ENCODE data around the gene RRBP1.

RRBP1 gene

DNA sequence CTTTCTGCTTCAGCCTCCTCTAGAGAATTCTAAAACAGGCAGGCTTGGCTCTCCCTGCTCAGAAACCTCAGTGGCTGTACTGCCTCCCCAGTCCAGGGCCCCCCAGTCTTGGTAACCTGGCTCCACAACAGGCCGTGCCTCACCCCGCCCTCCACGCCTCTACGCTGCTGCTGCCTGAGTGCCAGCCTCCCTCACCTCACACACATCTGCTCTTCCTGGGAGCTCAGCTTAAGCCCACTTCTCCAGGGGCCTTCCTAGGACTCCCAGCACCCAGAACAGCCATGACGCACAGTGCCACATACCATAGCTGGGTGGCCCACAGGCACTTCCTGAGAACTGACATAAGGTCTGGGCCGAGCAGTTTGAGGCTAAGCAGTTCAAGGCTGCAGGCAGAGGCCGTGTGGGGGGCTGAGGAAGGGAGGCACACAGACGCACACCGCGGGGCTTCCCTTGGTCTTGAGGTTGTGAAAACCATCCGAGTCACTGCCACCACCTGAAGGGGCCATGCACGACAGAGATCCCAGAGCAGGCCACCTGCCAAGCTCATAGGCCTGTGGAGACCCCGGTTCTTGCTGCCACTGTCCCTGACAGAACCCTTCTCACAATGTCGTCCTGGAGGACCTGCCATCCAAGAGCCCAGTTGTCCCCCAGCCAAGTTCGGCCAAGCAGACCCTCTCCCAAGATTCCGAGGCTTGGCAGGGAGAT, 69.6 kb downstream of the RRBP1 start:
- no peak for TF ChIP-seq CTCF (IDR thresholded peaks at IDR 0.05)

DNA sequence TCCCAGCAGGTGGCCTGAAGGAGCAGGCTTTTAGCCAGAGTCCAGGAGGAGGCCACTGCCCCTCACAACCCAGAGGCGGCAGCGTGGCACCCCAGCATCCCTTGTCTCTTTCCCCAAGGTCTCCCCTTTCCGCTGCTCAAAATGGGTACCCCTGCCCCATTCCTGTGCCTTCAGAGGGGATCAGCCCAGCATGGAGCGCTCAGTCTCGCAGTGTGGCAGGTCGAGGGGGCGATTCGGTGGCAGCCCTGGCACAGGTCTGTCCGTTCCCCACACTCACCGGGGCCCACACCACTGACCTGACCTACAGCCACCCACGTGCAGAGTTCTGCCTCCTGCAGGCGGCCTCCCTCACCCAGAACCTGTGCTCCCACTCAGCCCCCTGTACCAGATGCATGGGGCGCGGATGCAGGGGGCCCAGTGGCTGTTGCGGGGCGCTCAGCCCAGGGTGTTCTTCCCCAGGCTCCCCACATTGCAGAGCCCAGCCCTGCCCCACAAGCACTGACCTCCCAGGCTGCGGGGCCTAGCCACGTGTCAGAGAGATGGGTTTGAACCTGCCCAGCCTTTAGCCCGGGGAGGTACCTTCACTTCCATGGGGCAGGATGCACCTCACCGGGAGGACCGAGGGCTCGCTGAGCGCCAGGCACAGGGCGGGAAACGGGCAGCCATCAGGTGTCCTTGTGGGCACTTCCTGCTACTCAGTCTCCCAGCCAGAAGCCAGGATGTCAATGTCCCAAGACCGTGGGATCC, 70.3 kb downstream of the RRBP1 start:
- TF ChIP-seq CTCF (IDR thresholded peaks at IDR 0.05): peak; percentile 39

GRCh38 chr20:17611290-17611539, 70.8 kb downstream of the RRBP1 start:
- no peak for TF ChIP-seq CTCF (IDR thresholded peaks at IDR 0.05)

- TF ChIP-seq CTCF (IDR thresholded peaks at IDR 0.05): no peak
Observed at GRCh38 chr20:17610566-17611289, 71.3 kb downstream of the RRBP1 start.

DNA sequence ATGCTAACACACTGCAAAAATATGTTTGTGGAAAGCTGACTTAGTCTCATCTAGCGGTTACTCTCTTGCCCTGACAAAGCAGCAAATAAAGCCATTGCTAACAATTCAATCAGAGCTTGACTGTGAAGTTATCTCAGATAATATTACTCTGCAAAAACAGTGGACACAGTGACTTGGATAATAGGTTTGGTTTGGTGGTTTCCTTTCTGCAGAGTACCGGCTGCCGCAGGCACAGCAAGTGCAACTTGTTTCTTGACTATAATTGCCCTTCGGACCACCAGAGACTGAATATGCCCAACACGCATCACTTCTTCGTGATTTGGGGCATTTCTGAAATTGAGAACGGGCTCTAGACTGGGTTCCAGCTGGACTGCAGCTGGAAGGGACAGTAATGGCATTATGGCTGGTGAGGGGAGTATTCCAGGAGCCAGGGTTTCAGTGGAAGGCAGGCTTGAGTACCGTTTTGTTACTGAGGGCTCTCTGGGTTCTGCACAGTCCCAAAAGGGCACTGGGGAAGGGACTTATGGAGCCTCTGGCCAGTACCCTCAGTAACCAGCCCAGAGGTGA, 72.1 kb downstream of the RRBP1 start:
- TF ChIP-seq CTCF (IDR thresholded peaks at IDR 0.05): no peak

DNA sequence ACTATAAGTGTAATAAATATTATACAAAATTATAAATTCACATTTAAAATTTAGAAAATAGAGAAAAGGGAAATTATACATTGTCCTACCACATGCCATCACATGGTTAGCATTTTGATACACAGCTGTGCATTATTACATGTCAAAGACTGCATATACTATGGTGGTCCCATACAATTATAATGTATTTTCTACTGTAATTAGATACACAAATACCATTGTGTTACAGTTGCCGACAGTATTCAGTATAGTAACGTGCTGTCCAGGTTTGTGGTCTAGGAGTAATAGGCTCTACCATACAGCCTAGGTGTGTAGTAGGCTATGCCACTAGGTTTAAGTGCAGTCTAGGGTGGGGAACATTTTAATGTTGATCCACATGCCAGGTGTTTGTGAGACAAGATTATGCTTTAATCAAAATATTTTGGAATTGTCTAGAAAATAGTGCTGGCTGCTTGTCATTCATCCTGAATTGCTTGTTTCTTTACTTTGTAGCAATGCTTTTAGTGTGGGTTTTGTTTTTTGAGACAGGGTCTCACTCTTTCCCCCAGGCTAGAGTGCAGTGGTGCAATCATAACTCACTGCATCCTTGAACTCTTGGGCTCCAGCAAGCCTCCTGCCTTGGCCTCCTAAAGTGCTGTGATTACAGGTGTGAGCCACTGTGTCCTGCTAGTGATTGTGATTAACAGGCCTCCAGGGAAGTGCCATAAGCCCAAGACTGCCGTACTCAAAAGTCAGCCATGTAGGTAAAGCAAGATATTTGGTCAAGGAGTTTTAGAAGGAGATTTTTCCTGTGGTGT, 73.1 kb downstream of the RRBP1 start:
- no peak for TF ChIP-seq CTCF (IDR thresholded peaks at IDR 0.05)

DNA sequence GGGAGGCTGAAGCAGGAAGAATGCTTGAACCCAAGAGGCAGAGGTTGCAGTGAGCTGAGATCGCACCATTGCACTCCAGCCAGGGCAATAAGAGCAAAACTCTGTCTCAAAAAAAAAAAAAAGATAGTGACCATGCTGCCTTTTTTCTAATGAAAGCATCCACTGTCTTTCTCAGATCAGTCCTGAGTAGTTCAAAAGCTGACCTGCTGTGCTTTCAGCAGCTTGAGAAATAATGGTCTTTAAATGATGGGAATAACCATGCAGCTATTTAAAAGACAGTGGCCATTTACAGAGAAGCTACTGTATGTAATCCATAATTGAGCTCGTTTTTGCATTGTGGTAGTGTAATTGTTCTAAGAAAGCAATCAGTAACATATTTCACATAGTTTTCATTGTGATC, 76.0 kb downstream of the RRBP1 start:
- no peak for TF ChIP-seq CTCF (IDR thresholded peaks at IDR 0.05)
